Retina (tissue), 1 donor: Measurements from ENCODE around the gene VPS37B.

Source experiments
- DNase-seq: peaks from one replicate; pipeline ENCODE4 v3.0.0-alpha.2; 2016

VPS37B gene

DNA sequence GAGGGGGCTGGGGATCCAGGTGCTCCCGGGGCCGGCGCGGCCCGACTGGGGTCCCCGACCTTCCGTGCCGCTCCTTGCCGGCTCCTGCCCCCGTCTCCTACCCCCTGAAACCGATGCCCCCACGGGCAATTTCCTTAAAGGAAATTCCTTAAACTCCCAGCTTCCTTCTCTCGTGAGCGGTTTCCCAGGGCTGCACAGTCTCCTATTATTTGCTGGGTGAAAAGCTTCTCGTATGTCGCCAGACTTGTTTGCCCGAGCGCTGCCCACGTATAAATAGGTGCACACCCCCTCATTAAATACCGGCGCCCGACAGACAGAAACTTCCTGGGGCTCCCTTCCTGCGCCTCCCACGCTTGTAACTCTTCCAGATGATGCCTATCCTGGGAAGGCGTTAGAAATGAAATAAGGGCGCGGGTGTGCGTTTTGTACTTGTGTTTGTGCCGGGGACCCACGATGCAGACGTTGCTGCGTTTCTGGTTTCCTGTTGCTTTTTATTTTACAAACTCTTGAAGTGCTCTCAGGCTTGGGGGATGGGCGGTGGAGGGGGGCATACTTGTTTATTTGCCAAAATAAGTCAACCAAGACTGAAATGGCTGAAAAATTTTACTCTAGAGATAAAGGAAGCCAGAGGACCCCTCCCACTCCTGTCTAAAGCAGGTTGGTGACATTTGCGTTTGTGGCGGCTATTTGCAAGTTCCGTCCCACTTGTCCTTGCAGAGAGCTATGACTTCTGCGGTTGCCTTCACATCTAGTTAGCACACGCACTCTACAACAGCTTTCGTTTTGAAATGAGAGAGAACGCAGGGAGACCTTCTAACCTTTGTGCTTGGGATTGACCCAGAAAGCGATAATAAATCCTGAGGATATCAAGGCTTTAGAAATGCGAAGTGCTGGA is 59.6 kb downstream of the VPS37B start:
- peak; percentile 54 for DNase-seq

DNA sequence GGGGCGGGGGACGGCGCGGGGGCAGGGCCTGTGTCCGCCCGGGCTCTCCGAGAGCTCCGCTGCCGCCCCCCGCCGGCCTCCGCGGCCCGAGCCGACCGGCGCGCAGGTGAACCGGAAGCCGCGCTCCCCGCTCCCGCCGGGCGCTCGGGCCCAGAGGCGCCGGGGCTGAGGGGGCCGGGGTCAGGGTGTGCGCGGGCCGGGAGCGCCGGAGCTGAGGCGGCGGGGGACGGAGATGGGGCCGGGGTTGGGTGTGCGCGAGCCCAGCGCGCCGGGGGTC is 60.2 kb downstream of the VPS37B start:
- DNase-seq, result no peak

DNA sequence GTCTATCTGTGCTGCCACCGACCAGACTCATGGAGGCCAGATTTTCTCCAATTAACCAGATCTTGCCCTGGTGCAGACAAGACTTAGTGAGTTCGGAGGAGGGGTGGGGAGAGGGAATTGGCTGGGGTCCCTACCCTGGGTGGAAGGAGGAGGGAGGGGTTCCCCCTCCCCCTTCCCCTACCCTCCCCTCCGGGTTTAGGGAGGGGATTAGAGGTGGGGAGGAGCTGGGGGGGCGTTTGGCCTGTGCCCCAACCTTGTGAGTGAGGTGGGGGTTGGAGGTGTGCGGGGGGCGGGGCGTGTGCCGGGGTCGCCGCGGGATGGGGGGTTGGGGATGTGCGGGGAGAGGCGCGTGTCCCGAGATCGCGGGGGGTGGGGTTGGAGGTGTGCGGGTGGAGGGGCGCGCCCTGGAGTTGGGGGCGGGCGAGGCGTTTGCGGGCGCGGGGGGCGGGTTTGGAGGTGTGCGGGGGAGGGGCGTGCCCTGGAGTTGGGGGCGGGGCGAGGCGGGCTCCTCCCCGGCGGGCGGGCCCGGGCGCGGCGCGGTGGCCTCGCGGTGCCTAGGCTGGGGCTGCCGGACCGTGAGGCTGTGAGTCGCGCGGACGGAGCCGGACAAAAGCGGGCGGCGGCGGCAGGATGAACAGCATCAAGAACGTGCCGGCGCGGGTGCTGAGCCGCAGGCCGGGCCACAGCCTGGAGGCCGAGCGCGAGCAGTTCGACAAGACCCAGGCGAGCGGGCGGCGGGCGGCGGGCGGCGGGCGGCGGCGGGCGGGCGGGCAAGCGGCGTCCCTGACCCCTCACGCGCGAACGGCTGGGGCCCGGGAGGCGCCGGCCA is 60.8 kb downstream of the VPS37B start, which contains the start of gene HIP1R:
TSS of gene HIP1R (plus strand) at position 537 of the 829 bp plus-strand sequence. CDS start at position 631, 94 bp downstream.
- peak; percentile 49 for DNase-seq

DNA sequence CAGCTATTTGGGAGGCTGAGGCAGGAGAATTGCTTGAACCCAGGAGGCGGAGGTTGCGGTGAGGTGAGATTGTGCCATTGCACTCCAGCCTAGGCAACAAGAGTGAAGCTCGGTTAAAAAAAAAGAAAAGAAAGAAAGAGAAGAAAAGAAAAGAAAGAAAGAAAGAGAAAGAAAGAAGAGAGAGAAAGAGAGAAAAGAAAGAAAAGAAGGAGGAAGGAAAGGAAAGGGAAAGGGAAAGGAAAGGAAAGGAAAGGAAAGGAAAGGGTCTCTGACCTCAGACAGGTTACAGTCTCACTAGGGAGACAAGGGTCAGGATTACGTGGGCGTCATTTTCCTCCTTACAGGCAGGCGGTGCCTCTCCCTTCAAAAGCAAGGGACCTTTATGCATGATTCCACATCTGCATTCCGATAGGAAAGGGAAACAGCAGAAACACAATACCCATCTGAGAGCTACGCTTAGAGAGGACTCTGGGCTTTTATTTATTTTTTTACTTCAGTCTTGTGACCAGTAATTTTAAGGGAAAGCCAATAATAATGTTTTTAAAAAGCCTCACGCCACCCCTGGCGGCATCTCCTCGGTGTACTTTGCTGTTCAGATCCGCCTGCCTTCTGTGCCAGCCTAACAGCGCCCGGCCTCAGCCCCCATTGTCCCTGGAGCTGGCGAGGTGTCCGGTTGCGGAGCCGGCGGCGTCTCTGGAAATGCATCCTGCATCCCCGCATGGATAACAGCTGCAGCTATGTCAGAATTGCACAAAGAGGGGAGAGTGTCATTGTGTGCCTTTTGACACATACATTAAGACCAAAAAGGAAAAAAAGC is 61.6 kb downstream of the VPS37B start:
- DNase-seq, result peak; percentile 92

DNA sequence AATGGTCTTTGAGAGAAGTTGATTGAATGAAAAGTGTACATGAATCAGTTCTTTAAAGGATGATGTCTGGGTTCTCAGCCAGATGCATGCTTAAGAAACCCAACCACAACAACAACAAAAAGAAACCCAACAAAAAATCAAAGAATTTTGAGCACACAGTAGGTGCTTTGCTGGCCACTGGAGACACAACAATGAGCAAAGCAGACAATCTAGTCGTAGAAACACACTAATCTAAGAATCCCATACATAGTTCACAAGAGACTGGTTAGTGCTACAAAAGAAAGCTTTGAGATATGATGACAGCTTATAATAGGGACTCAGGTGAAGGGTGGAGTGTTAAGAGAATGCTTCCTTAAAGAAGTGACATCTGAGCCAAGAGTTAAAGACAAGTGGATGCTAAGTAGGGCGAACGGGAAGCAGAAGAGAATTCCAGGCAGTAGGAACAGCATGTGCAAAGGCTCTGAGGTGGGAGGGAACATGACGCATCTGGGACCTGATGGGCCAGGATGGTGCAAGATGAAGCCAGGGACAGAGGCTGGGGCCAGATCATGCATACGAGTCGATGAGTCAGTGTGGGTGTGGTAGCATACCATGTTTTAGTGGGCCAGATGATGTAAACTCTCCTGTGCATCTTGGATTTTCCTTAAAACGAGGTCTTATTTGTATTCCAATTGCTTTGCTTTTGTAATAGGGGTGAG is 65.3 kb downstream of the VPS37B start:
- DNase-seq, result no peak

DNA sequence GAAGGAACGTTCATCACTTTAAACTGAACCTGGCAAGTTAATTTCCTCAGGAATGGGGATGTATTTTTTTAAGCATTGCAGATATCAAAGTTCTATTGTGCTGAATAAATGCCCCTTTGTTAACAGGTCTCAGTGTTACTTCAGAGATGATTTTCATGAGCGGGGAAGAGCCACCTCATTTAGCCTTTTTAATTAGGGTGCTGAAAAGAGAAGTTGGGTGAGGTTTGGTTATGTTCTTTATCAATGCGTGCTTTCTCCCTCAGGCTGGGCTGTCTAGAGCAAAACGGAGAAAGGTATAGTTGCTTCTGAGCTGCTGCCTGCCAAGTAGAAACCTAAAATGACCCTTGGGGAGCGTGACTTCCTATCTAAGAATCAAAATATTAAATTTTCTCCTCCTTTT is 68.7 kb downstream of the VPS37B start:
- no peak for DNase-seq

GRCh38 chr12:122825773-122826724 is 69.9 kb downstream of the VPS37B start:
- no peak for DNase-seq

DNA sequence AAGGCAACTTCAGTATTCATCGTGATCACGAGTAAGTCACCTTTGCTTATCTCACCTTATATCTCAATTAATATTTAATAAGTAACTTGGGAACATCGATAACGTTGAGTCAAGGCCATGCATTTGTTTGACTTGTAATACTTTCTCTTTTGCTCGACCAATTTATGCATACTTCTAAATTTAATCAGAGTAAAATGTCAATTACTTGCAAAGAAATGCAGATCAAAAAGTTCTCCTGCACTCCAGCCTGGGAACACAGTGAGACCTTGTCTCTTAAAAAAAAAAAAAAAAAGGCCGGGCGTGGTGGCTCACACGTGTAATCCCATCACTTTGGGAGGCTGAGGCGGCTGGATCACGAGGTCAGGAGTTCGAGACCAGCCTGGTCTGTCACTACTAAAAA is 72.5 kb downstream of the VPS37B start:
- DNase-seq, result no peak

DNA sequence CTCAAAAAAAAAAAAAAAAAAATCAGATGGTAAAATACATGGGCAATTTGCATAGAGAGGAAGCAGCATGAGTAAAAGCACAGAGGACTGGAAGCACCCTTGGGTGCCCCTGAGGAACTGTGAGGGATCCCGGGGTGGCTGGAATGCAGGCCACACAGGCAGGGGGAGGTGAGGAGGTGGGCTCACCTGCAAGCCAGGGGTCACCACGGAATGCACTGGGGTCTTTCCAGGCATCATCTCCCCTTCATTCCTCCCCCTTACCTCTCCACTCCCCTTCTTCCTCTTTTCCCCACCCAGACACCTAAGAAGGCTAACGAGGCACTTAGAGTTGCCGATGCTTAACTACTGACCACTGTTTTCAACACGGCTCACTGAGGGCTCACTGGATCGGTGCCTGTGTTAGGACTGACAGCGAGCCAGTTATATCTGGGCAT is 75.1 kb downstream of the VPS37B start:
- no peak for DNase-seq

DNA sequence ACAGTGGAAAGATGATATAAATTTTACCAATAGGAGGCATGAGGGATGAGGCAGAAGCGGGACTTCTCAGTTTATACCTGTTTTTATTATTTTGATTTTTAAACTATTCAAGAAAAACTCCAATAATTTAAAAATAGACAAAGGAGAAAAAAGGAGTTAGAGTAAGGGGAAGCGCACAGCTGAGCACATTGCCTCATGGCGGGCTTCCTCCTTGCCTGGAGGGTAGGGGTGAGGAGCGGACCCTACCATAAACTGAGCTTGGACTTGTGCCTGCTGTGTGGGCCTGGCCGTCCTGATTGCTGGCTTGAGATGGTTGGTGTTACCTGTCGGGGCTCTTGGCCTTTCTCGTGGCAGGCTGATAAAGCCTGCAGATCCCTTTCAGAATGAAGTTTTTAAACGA is 75.8 kb downstream of the VPS37B start:
- no peak for DNase-seq

GRCh38 chr12:122819209-122819785 is 76.6 kb downstream of the VPS37B start:
- no peak for DNase-seq
